DND-41 (cell line): Measurements from ENCODE around the gene IP6K3.

Experiments
- EZH2 ChIP-seq: IDR thresholded peaks from 3 replicates; pipeline ENCODE4 v1.6.1; 2012; ENCODE audit warnings: borderline replicate concordance, low read depth, mild to moderate bottlenecking, moderate library complexity, low read length, inconsistent platforms; ENCODE audit not compliant: severe bottlenecking
- TF ChIP-seq, protein P1 (sequence below): IDR thresholded peaks from 2 replicates; pipeline ENCODE4 v1.5.1; 2012; ENCODE audit warnings: borderline replicate concordance, low read length, moderate library complexity, mild to moderate bottlenecking; ENCODE audit not compliant: poor library complexity, severe bottlenecking; ENCODE audit errors: extremely low read depth

DNA sequence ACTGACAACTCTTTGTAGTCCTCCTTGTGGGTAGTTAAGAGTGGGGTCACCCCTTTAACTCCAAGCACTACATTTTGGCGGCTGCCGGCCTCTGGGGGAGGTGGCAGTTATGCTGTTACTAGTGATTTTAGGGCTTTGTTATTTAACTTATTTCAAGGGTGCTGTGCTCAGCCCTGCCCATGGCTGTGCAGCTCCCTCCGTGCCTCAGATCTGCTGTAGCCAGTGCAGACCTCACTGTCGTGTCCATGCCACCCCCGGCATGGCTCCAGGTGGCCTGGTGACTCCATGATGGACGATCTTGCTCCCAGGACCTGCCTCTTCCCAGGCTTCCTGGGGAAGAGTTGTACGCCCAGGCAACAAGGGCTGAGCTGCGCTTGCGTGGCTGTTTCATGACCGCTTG, 50.6 kb downstream of the IP6K3 start:
- TF ChIP-seq, protein P1, sequence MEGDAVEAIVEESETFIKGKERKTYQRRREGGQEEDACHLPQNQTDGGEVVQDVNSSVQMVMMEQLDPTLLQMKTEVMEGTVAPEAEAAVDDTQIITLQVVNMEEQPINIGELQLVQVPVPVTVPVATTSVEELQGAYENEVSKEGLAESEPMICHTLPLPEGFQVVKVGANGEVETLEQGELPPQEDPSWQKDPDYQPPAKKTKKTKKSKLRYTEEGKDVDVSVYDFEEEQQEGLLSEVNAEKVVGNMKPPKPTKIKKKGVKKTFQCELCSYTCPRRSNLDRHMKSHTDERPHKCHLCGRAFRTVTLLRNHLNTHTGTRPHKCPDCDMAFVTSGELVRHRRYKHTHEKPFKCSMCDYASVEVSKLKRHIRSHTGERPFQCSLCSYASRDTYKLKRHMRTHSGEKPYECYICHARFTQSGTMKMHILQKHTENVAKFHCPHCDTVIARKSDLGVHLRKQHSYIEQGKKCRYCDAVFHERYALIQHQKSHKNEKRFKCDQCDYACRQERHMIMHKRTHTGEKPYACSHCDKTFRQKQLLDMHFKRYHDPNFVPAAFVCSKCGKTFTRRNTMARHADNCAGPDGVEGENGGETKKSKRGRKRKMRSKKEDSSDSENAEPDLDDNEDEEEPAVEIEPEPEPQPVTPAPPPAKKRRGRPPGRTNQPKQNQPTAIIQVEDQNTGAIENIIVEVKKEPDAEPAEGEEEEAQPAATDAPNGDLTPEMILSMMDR, result no peak
- TF ChIP-seq EZH2, result no peak
